GM19023 (cell line): ENCODE measurements around the gene TLR10.
"Not testable (repeated sequence)": the region's sequence is repeated elsewhere in the genome, so short reads cannot be mapped to it uniquely, and the experiment has no call there.

Experiments
- ATAC-seq: cut with Tn5 transposase; IDR thresholded peaks from one replicate; pipeline ENCODE4 v1.9.1; 2021; ENCODE audit warnings: mild to moderate bottlenecking, moderate library complexity; ENCODE audit not compliant: unreplicated experiment

Gene TLR10

GRCh38 chr4:38769857-38770256 lies 12.9 kb downstream of the TLR10 start:
- ATAC-seq = peak; percentile 57

- no peak for ATAC-seq
Measured at GRCh38 chr4:38769441-38769840, 13.3 kb downstream of the TLR10 start.

GRCh38 chr4:38768968-38769394 lies 13.8 kb downstream of the TLR10 start:
- ATAC-seq = no peak

- ATAC-seq = not testable (repeated sequence)
Measured at GRCh38 chr4:38766940-38767339, 15.8 kb downstream of the TLR10 start.

GRCh38 chr4:38765382-38765781 lies 17.4 kb downstream of the TLR10 start:
- no peak for ATAC-seq

GRCh38 chr4:38764277-38764676 lies 18.5 kb downstream of the TLR10 start:
- ATAC-seq = no peak

GRCh38 chr4:38762560-38762959 lies 20.2 kb downstream of the TLR10 start:
- ATAC-seq = no peak

- no peak for ATAC-seq
Measured at GRCh38 chr4:38759790-38760122, 23.0 kb downstream of the TLR10 start.

- ATAC-seq = no peak
Measured at GRCh38 chr4:38759113-38759789, 23.5 kb downstream of the TLR10 start.

- no peak for ATAC-seq
Measured at GRCh38 chr4:38757945-38758600, 24.7 kb downstream of the TLR10 start.

- no peak for ATAC-seq
Measured at GRCh38 chr4:38752941-38753806, 29.6 kb downstream of the TLR10 start.

- peak; percentile 97 for ATAC-seq
Measured at GRCh38 chr4:38752372-38752940, 30.3 kb downstream of the TLR10 start.

- no peak for ATAC-seq
Measured at GRCh38 chr4:38751341-38752010, 31.3 kb downstream of the TLR10 start.

GRCh38 chr4:38749336-38749735 lies 33.5 kb downstream of the TLR10 start:
- no peak for ATAC-seq

- ATAC-seq = no peak
Measured at GRCh38 chr4:38747629-38748028, 35.2 kb downstream of the TLR10 start.

GRCh38 chr4:38745881-38746280 lies 36.9 kb downstream of the TLR10 start:
- no peak for ATAC-seq

- no peak for ATAC-seq
Measured at GRCh38 chr4:38743866-38744265, 38.9 kb downstream of the TLR10 start.

- no peak for ATAC-seq
Measured at GRCh38 chr4:38740303-38740702, 42.5 kb downstream of the TLR10 start.

- ATAC-seq = no peak
Measured at GRCh38 chr4:38738940-38739803, 43.6 kb downstream of the TLR10 start.

- no peak for ATAC-seq
Measured at GRCh38 chr4:38735870-38736269, 46.9 kb downstream of the TLR10 start.
